Measurements from ENCODE around the gene SPPL2B. TPM values are rescaled to one million over a fixed set of nuclear protein-coding genes. Genes with fewer than 3 reads are reported as not detected.

The SPPL2B gene
- total RNA-seq, 2 donors from 2014 or later: 54.0 to 87.1 TPM

DNA sequence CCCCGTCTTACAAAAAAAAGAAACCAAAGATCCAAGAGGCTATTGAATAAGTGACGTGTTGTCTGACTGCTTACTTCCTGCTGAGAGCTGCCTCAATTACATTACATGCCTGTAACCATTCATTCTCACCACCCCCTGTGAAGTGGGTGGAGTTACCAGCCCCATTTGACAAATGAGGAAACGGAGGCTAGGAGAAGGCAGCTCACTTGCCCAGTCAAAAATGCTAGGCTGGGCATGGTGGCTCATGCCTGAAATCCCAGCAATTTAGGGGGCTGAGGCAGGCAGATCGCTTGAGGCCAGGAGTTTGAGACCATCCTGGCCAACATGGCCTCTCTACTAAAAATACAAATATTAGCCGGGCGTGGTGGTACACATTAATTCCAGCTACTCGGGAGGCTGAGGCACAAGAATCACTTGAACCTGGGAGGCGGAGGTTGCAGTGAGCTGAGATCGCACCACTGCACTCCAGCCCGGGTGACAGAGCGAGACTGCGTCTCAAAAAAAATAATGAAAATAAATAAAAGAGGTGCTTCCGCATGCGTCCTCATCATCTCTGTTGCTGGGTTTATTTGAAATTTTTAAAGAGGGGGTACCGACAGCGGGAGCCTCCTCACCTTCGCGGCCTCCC is 597 bp upstream of the SPPL2B start:
- H3K4me3 ChIP-seq: peak overlapping the region; percentile 85 to 94
- H3K9me3 ChIP-seq: no peaks in the 10 kb centered on the region
- H3K27ac ChIP-seq: peak overlapping the region; percentile 61
- intact Hi-C loops (cut with DNase I): loop anchor here (10.0 kb wide), 1 partner anchor 93 kb away; the partner anchor contains the start of genes PLEKHJ1 and SF3A2
- DNase-seq (ENCODE audit: low spot score): no peak
- TF ChIP-seq CTCF (IDR thresholded peaks at IDR 0.05) (no peak), POLR2A (IDR thresholded peaks at IDR 0.05) (no peak), POLR2AphosphoS5 (IDR thresholded peaks at IDR 0.05) (no peak)
- no peaks in the 10 kb centered on the region for H3K36me3 ChIP-seq
- peaks cover 10% of the 10 kb centered on the region for H3K4me1 ChIP-seq (replicated peaks)
- no peaks in the 10 kb centered on the region for H3K27me3 ChIP-seq (replicated peaks; ENCODE audit: insufficient read depth)
- WGBS: under 1% methylated on average over 18 of the region's 18 CpGs

GRCh38 chr19:2329149-2329478 is 630 bp downstream of the SPPL2B start:
- WGBS: 3% methylated on average over 16 of the region's 16 CpGs
- Histone ChIP-seq H3K27me3 (replicated peaks; ENCODE audit: insufficient read depth) (no peaks in the 10 kb centered on the region), H3K36me3 (no peaks in the 10 kb centered on the region), H3K27ac (peak overlapping the region; percentile 61), H3K9me3 (no peaks in the 10 kb centered on the region), H3K4me3 (peak overlapping the region; percentile 85 to 94), H3K4me1 (replicated peaks) (peaks cover 14% of the 10 kb centered on the region)
- intact Hi-C loops (cut with DNase I): loop anchor here (10.0 kb wide), 1 partner anchor 94 kb away; the partner anchor contains the start of genes PLEKHJ1 and SF3A2
- DNase-seq (ENCODE audit: low spot score): no peak
- TF ChIP-seq POLR2A (IDR thresholded peaks at IDR 0.05) (no peak), CTCF (IDR thresholded peaks at IDR 0.05) (no peak), POLR2AphosphoS5 (IDR thresholded peaks at IDR 0.05) (no peak)

DNA sequence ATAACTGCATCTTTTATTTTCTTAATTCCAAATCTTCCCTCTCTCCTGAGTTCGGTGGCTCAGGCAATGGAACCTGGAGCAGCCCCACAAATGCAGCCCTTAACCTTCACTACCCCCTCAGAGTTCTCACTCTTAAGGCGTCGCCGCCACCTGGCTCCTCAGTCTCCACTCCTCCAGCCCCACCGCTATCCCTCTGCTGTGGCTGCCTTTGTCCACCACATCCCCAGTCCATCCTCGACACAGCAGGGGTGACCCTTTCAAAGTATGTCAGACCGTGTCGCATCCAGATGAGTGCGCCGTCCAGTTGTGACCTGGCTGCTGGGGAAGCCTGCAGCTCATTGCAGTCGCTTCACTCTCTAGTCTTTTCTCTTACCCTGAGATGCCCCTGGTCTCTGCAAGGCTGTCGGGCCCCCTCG is 1.0 kb downstream of the SPPL2B start:
- 62% methylated on average over 13 of the region's 13 CpGs for WGBS
- Histone ChIP-seq H3K4me3 (peak overlapping the region; percentile 85 to 94), H3K27ac (no peak overlapping the region), H3K36me3 (no peaks in the 10 kb centered on the region), H3K4me1 (replicated peaks) (peaks cover 14% of the 10 kb centered on the region), H3K27me3 (replicated peaks; ENCODE audit: insufficient read depth) (no peaks in the 10 kb centered on the region), H3K9me3 (no peaks in the 10 kb centered on the region)
- intact Hi-C loops (cut with DNase I): loop anchor here (10.0 kb wide), 1 partner anchor 95 kb away; the partner anchor contains the start of genes PLEKHJ1 and SF3A2
- TF ChIP-seq POLR2AphosphoS5 (IDR thresholded peaks at IDR 0.05): no peak
- no peak for TF ChIP-seq CTCF (IDR thresholded peaks at IDR 0.05)
- TF ChIP-seq POLR2A (IDR thresholded peaks at IDR 0.05): no peak
- no peak for DNase-seq (ENCODE audit: low spot score)

DNA sequence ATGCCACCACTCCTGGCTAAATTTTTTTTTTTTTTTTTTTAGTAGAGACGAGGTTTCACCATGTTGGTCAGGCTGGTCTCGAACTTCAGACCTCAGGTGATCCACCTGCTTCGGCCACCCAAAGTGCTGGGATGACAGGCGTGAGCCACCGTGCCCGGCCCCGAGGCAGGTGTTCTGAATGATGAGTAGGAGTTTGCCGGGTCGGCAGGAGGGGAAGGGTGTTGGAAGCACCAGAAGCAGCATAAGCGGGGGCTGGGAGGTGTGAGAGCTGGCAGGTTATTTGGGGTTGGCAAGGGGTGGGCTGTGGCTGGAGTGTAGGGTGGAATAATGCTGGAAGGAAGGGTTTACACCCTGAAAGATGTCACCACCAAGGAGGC is 1.8 kb downstream of the SPPL2B start:
- peaks cover 14% of the 10 kb centered on the region for H3K4me1 ChIP-seq (replicated peaks)
- 74% methylated on average over 10 of the region's 10 CpGs for WGBS
- no peak overlapping the region for H3K27ac ChIP-seq
- H3K4me3 ChIP-seq: no peak overlapping the region
- H3K36me3 ChIP-seq: no peaks in the 10 kb centered on the region
- intact Hi-C loops (cut with DNase I): no loop called here
- no peaks in the 10 kb centered on the region for H3K9me3 ChIP-seq
- no peaks in the 10 kb centered on the region for H3K27me3 ChIP-seq (replicated peaks; ENCODE audit: insufficient read depth)
- DNase-seq (ENCODE audit: low spot score): no peak
- no peak for TF ChIP-seq POLR2AphosphoS5 (IDR thresholded peaks at IDR 0.05)
- TF ChIP-seq POLR2A (IDR thresholded peaks at IDR 0.05): no peak
- no peak for TF ChIP-seq CTCF (IDR thresholded peaks at IDR 0.05)

- H3K4me3 ChIP-seq: no peak overlapping the region
- no peak overlapping the region for H3K27ac ChIP-seq
- peaks cover 14% of the 10 kb centered on the region for H3K4me1 ChIP-seq (replicated peaks)
- no peaks in the 10 kb centered on the region for H3K36me3 ChIP-seq
- WGBS: 68% methylated on average over 19 of the region's 20 CpGs
- TF ChIP-seq POLR2A (IDR thresholded peaks at IDR 0.05) (no peak), POLR2AphosphoS5 (IDR thresholded peaks at IDR 0.05) (no peak), CTCF (IDR thresholded peaks at IDR 0.05) (no peak)
- DNase-seq (ENCODE audit: low spot score): no peak
- H3K27me3 ChIP-seq (replicated peaks; ENCODE audit: insufficient read depth): no peaks in the 10 kb centered on the region
- intact Hi-C loops (cut with DNase I): no loop called here
- no peaks in the 10 kb centered on the region for H3K9me3 ChIP-seq
Observed at GRCh38 chr19:2330632-2331284, 2.3 kb downstream of the SPPL2B start.
